Activated T-cell treated with anti-CD3 and anti-CD28 coated beads, Interleukin-2, amount 50 U/mL, for 24 hours (primary cell): ENCODE measurements around the gene SLC34A1.
"Not testable (repeated sequence)": the region's sequence is repeated elsewhere in the genome, so short reads cannot be mapped to it uniquely, and the experiment has no call there.

Experiments used
- DNase-seq: peaks from one replicate; pipeline ENCODE4 v3.0.0-alpha.2; 2020
- H3K27ac Mint-ChIP-seq: 2 replicates; pipeline ENCODE4 v1.8.0; 2020; ENCODE audit warnings: mild to moderate bottlenecking, mixed read lengths
- H3K27me3 Mint-ChIP-seq: 2 replicates; pipeline ENCODE4 v1.8.0; 2020; ENCODE audit warnings: mixed read lengths
- H3K36me3 Mint-ChIP-seq: 2 replicates; pipeline ENCODE4 v1.8.0; 2020; ENCODE audit warnings: low read depth, mixed read lengths
- H3K4me1 Mint-ChIP-seq: 2 replicates; pipeline ENCODE4 v1.8.0; 2020; ENCODE audit warnings: low read depth, mixed read lengths
- H3K4me3 Mint-ChIP-seq: 2 replicates; pipeline ENCODE4 v1.8.0; 2020; ENCODE audit warnings: mild to moderate bottlenecking, moderate library complexity, mixed read lengths
- H3K9me3 Mint-ChIP-seq: 2 replicates; pipeline ENCODE4 v1.8.0; 2020; ENCODE audit warnings: mixed read lengths

The SLC34A1 gene

DNA sequence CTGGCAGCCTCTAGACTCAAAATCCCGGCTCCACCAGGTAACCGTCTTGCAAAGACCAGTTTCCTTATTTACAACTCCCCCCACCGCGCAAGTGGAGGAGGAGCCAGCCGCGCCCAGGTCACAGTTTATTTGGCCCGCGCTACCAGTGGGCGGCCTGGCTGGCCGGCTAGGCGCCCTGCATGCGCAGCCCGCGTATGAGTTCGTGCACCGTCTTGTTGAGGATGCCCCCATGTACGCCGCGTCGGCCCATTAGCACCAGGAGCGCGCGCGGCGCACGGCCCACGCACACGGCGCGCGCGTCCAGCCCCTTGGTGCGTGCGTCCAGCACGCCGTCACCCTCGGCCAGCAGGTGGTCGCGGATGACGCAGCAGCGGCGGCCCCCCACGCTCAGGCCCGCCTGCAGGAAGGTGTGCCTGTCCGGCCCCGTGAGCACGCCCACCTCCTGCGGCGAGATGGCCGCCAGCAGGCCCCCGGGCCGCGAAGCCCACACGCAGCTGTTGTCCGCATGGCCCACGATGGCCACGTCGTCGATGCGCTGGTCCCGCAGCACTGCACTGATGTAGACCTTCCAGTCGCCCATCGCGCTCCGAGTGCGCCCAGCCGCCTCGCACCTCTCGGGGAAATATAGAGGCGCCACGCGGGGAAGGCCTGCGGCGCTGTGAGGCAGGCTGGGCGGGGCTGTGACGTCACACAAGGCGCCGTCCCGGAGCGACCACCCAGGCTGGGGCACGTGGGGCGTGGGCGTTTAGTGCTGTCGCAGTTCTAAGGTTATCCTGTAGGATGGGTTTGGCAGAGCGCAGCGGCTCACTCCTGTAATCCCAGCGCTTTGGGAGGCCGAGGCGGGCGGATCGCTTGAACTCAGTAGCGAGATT is 16.0 kb downstream of the SLC34A1 start, which contains the start of gene PFN3:
Gene PFN3 (minus strand): TSS at position 665 of the 872 bp plus-strand sequence. CDS start 85 bp downstream, at position 580.
- no peak within 1 kb of the TSS for H3K4me3 Mint-ChIP-seq
- DNase-seq = no peak

GRCh38 chr5:177402271-177403043 is 18.2 kb downstream of the SLC34A1 start:
- peak overlapping the region; percentile 77 for H3K4me3 Mint-ChIP-seq
- no peaks in the 10 kb centered on the region for H3K36me3 Mint-ChIP-seq
- no peaks in the 10 kb centered on the region for H3K9me3 Mint-ChIP-seq
- DNase-seq = peak; percentile 79
- H3K4me1 Mint-ChIP-seq = peaks cover 33% of the 10 kb centered on the region
- H3K27me3 Mint-ChIP-seq = peaks cover 27% of the 10 kb centered on the region
- H3K27ac Mint-ChIP-seq = peak overlapping the region; percentile 30

More for the DNA sequence above, 16.0 kb downstream of the SLC34A1 start, which contains the start of gene PFN3:
- Mint-ChIP-seq H3K27ac (no peak within 1 kb of the TSS), H3K9me3 (no peaks in the 10 kb centered on the region), H3K27me3 (peaks cover 27% of the 10 kb centered on the region), H3K36me3 (no peaks in the 10 kb centered on the region), H3K4me1 (peaks cover 28% of the 10 kb centered on the region)

GRCh38 chr5:177403102-177403791 is 19.0 kb downstream of the SLC34A1 start:
- Mint-ChIP-seq H3K4me3 (peak overlapping the region; percentile 77), H3K9me3 (no peaks in the 10 kb centered on the region), H3K27me3 (peaks cover 27% of the 10 kb centered on the region), H3K4me1 (peaks cover 33% of the 10 kb centered on the region), H3K27ac (peak overlapping the region; percentile 30), H3K36me3 (no peaks in the 10 kb centered on the region)
- DNase-seq = no peak

DNA sequence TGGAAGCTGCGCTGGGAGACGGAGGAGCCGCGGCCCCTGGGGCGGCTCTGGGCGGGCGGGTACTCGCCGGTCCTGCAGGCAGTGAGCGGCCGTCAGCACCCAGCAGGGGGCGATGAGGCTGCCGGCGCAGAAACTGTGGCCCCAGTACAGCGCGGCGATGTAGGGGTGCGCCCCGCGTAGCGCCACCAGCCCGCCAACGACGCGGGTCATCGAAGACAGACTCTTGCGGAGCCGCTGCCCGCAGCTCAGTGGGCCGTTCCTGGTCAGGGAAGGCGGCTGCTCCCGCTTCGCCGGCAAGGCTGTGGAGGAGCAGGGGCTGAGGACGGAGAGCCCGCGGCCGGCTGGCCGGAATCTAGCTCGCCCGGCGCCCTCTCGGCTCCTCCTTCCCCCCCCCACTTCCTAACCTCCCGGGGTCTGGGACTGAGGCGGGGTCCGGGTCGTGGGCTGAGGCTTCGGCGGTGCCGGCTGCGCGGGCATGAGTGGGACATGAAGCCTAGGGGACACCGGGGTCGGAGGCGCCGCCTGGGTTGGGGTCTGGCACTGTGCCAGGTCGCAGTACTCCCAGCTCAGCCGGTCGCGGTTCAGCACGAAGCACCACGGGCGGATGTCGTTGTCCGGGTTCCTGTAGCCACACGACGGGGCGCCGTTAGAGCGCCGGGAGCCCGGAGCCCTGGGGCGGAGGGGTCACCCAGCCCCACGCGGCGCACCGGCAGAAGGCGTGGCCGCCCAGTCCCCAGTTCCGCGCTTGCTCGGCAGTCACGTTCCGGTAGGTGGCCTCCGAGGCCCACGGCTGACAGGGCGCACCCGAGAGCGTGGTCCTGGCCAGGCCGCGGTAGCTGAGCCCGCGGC is 19.8 kb downstream of the SLC34A1 start:
- Mint-ChIP-seq H3K4me3 (peak overlapping the region; percentile 77), H3K4me1 (peaks cover 33% of the 10 kb centered on the region), H3K9me3 (no peaks in the 10 kb centered on the region), H3K36me3 (no peaks in the 10 kb centered on the region), H3K27ac (peak overlapping the region; percentile 66), H3K27me3 (peaks cover 27% of the 10 kb centered on the region)
- peak; percentile 90 for DNase-seq

DNA sequence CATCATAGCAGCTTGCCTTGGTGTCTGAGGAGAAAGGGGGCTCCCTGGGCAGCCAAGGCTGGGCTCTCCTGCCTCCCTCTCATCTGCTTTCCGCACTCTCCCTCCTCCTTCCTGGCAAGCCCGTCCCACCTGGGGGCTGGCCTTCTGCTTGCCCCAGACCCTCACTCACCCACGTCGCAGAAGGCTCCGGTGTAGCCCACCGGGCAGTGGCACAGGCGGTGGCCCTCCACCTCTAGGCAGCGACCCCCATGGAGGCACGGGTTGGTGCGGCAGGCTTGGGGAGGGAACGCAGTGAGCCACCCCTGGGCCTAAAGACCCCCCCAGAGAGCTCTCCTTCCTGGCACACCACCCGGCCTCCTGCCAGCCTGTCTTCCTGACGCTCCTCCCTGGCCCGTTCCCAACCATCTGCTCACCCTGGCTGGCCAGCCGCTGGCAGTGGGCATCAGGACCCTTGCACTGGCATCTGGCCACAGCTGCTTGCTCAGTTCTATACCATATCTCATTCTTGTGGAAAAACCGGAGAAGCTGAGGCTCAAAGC is 20.5 kb downstream of the SLC34A1 start:
- H3K9me3 Mint-ChIP-seq = no peaks in the 10 kb centered on the region
- DNase-seq = no peak
- H3K36me3 Mint-ChIP-seq = no peaks in the 10 kb centered on the region
- H3K27me3 Mint-ChIP-seq = peaks cover 27% of the 10 kb centered on the region
- H3K27ac Mint-ChIP-seq = peak overlapping the region; percentile 66
- H3K4me1 Mint-ChIP-seq = peaks cover 35% of the 10 kb centered on the region
- H3K4me3 Mint-ChIP-seq = peak overlapping the region; percentile 77

DNA sequence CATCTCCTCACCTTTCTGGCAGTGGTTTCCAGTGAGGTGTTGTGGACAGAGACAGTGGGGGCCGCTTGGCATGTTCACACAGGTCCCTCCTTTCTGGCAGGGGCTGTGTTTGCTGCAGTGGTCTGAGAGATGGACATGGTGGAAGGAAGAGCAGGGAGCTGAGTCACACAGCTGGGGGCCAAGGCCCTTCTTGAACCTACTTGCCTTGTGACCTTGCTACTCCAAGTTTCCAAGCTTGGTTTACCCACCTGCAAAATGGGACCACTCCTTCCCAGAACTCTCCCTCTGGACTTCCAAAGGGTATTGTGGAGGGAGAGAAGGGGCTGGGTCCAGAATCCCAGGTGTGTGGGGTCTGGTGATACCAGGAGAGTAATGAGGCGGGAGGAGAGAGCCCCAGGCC is 21.1 kb downstream of the SLC34A1 start:
- DNase-seq = no peak
- H3K4me1 Mint-ChIP-seq = peaks cover 35% of the 10 kb centered on the region
- peak overlapping the region; percentile 15 for H3K4me3 Mint-ChIP-seq
- H3K9me3 Mint-ChIP-seq = no peaks in the 10 kb centered on the region
- H3K27ac Mint-ChIP-seq = peak overlapping the region; percentile 20
- H3K27me3 Mint-ChIP-seq = peaks cover 27% of the 10 kb centered on the region
- H3K36me3 Mint-ChIP-seq = no peaks in the 10 kb centered on the region

DNA sequence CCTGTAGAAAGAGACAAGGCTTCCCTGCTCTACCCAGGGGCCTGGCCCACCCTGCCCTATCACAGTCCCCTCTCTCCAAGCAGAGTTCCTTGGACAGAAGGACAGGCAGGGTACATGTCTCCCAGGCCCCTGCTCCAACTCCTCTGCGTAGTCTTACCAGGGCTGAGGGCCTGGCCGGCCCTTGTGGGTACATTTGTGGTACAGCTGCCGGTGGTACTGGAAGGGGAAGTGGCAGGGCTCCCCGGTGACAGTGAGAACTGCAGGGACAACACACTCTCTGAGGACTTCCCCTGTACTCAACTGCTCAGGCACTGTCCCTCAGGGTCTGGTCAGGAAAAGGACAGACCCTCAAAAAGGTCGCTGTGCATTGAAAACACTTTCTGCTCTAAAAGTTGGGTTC is 21.6 kb downstream of the SLC34A1 start:
- Mint-ChIP-seq H3K36me3 (no peaks in the 10 kb centered on the region), H3K4me1 (peaks cover 40% of the 10 kb centered on the region), H3K9me3 (no peaks in the 10 kb centered on the region), H3K27me3 (peaks cover 27% of the 10 kb centered on the region), H3K27ac (no peak overlapping the region), H3K4me3 (no peak overlapping the region)
- no peak for DNase-seq

- no peaks in the 10 kb centered on the region for H3K9me3 Mint-ChIP-seq
- no peak for DNase-seq
- no peak within 1 kb of the TSS for H3K4me3 Mint-ChIP-seq
- H3K27ac Mint-ChIP-seq = no peak within 1 kb of the TSS
- peaks cover 44% of the 10 kb centered on the region for H3K4me1 Mint-ChIP-seq
- H3K27me3 Mint-ChIP-seq = no peaks in the 10 kb centered on the region
- H3K36me3 Mint-ChIP-seq = no peaks in the 10 kb centered on the region
Measured at GRCh38 chr5:177409043-177409801, 25.0 kb downstream of the SLC34A1 start, which contains the start of gene F12. TSS of gene F12 (minus strand) at chr5:177409564. CDS start at chr5:177409527, 37 bp downstream.

DNA sequence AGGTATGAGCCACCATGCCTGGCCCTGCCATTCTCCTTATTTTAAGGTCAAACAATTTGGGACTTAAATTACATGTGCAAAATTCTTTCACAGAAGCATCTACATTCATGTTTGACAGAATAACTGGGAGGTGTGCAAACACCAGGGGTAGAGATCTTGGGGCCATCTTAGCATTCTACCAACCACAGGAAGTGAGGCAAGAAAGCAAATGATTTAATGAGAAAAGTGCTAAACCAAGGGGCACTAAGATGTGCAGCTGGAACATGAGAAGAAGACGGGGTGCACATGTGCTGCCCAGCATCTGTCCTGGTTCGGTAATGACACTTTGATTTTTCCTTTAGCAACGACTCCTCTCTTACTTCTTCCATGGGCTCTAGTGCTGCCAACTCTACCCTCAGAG is 26.3 kb downstream of the SLC34A1 start:
- Mint-ChIP-seq H3K9me3 (no peaks in the 10 kb centered on the region), H3K27me3 (no peaks in the 10 kb centered on the region), H3K4me1 (peaks cover 38% of the 10 kb centered on the region), H3K36me3 (no peaks in the 10 kb centered on the region), H3K27ac (no peak overlapping the region), H3K4me3 (no peak overlapping the region)
- no peak for DNase-seq

DNA sequence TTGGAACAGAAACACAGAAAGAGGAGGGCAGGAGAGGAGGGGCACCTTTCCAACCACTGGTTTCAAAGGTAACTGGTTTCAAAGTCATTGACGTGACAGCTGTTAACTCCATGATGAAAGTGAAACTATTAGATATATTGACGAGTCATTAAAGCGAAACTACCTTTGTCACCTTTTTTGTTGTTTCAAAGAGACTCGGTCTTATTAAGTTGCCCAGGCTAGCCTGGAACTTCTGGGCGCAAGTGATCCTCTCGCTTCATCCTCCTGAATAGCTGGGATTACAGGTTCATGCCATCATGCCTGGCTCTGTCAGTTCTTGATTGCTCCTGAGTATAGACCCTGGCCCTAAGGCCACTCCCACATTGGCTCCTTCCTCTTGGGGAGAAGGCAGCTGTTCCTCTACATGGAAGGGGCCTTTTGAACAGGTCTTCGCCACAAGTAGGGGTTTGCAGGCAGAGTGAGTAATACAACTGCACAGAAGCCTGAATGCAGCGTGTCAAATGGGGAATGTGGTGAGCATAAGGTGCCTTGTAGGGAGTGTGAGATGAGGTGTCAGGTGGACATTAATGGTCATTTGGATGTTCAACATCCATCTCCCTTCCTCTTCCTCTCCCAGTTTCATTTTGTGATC is 28.5 kb downstream of the SLC34A1 start:
- Mint-ChIP-seq H3K27ac (peak overlapping the region; percentile 85), H3K4me1 (peaks cover 39% of the 10 kb centered on the region), H3K36me3 (no peaks in the 10 kb centered on the region), H3K4me3 (peak overlapping the region; percentile 5), H3K9me3 (no peaks in the 10 kb centered on the region), H3K27me3 (no peaks in the 10 kb centered on the region)
- peak; percentile 55 for DNase-seq

DNA sequence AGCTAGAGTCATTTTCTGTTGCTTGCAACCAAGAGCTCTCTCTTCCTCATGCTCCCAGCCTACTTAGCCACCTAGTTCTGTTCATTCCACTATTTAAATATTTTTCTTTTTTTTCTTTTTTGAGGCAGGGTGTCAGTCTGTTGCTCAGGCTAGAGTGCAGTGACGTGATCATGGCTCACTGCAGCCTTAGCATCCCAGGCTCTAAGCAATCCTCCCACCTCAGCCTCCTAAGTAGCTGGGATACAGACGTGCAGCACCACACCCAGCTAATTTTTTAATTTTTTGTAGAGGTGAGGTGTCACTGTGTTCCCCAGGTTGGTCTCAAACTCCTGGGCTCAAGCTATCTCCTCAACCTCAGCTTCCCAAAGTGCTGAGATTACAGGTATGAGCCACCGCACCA is 30.2 kb downstream of the SLC34A1 start:
- DNase-seq = no peak
- H3K9me3 Mint-ChIP-seq = no peaks in the 10 kb centered on the region
- no peak overlapping the region for H3K27ac Mint-ChIP-seq
- H3K27me3 Mint-ChIP-seq = no peaks in the 10 kb centered on the region
- H3K4me1 Mint-ChIP-seq = peaks cover 39% of the 10 kb centered on the region
- H3K36me3 Mint-ChIP-seq = no peaks in the 10 kb centered on the region
- no peak overlapping the region for H3K4me3 Mint-ChIP-seq

GRCh38 chr5:177417081-177417480 is 32.8 kb downstream of the SLC34A1 start:
- not testable (repeated sequence) for DNase-seq, H3K9me3 Mint-ChIP-seq, H3K4me3 Mint-ChIP-seq, H3K36me3 Mint-ChIP-seq, H3K27me3 Mint-ChIP-seq, H3K27ac Mint-ChIP-seq
- peaks cover 25% of the 10 kb centered on the region for H3K4me1 Mint-ChIP-seq
